ENCODE data around the gene PLEKHD1. TPM values are rescaled to one million over a fixed set of nuclear protein-coding genes. Genes with fewer than 3 reads are reported as not detected.

PLEKHD1 gene
- total RNA-seq, 2 donors from 2014 or later = not detected

- DNase-seq (ENCODE audit: low spot score) = no peak
Measured at GRCh38 chr14:69500096-69500495, 15.6 kb downstream of the PLEKHD1 start.

DNA sequence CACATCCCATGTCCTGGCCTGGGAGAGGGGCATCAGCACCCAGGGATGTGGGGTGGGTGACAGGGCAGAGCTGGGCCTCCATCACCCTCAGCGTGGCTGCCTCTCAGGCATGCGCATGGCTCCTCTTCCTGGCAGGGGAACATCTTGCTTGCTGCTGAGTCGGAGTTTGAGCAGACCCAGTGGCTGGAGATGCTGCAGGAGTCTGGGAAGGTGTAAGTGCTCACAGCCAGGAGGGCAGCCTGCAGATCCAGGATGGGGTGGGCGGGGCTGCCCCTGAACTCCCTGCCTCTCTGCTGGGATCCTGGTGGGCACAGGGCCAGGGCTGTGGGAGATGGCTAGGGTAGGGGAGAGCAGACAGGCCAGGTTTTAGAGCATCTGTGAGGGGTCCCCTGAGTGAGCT is 16.2 kb downstream of the PLEKHD1 start:
- no peak overlapping the region for H3K4me3 ChIP-seq
- no peaks in the 10 kb centered on the region for H3K9me3 ChIP-seq
- peak overlapping the region in 1 of 2 donors; percentile 12 for H3K27ac ChIP-seq
- DNase-seq (ENCODE audit: low spot score) = no peak
- H3K36me3 ChIP-seq = no peaks in the 10 kb centered on the region
- H3K27me3 ChIP-seq = no peaks in the 10 kb centered on the region
- no peak for TF ChIP-seq CTCF (IDR thresholded peaks at IDR 0.05)
- H3K4me1 ChIP-seq = peaks cover 0 to 17% of the 10 kb centered on the region in 2 donors

More at GRCh38 chr14:69500096-69500495, 15.6 kb downstream of the PLEKHD1 start:
- Histone ChIP-seq H3K36me3 (no peaks in the 10 kb centered on the region), H3K9me3 (no peaks in the 10 kb centered on the region), H3K27ac (no peak overlapping the region), H3K27me3 (no peaks in the 10 kb centered on the region), H3K4me3 (no peak overlapping the region), H3K4me1 (peaks cover 0 to 17% of the 10 kb centered on the region in 2 donors)
- TF ChIP-seq CTCF (IDR thresholded peaks at IDR 0.05) = no peak

GRCh38 chr14:69501423-69501838 is 16.9 kb downstream of the PLEKHD1 start:
- Histone ChIP-seq H3K27ac (peak overlapping the region in 1 of 2 donors; percentile 12), H3K4me1 (peaks cover 0 to 17% of the 10 kb centered on the region in 2 donors), H3K4me3 (no peak overlapping the region), H3K9me3 (no peaks in the 10 kb centered on the region), H3K36me3 (no peaks in the 10 kb centered on the region), H3K27me3 (no peaks in the 10 kb centered on the region)
- no peak for DNase-seq (ENCODE audit: low spot score)
- no peak for TF ChIP-seq CTCF (IDR thresholded peaks at IDR 0.05)

- no peak for TF ChIP-seq CTCF (IDR thresholded peaks at IDR 0.05)
- H3K4me3 ChIP-seq = no peak overlapping the region
- no peak overlapping the region for H3K27ac ChIP-seq
- no peaks in the 10 kb centered on the region for H3K36me3 ChIP-seq
- no peak for DNase-seq (ENCODE audit: low spot score)
- H3K9me3 ChIP-seq = no peaks in the 10 kb centered on the region
- H3K4me1 ChIP-seq = peaks cover 0 to 17% of the 10 kb centered on the region in 2 donors
- no peaks in the 10 kb centered on the region for H3K27me3 ChIP-seq
Measured at GRCh38 chr14:69504775-69505174, 20.2 kb downstream of the PLEKHD1 start.

GRCh38 chr14:69505338-69506240 is 21.1 kb downstream of the PLEKHD1 start:
- H3K27me3 ChIP-seq = no peaks in the 10 kb centered on the region
- no peak for DNase-seq (ENCODE audit: low spot score)
- no peak for TF ChIP-seq CTCF (IDR thresholded peaks at IDR 0.05)
- no peaks in the 10 kb centered on the region for H3K9me3 ChIP-seq
- no peak overlapping the region for H3K27ac ChIP-seq
- H3K4me3 ChIP-seq = no peak overlapping the region
- peaks cover 0 to 17% of the 10 kb centered on the region in 2 donors for H3K4me1 ChIP-seq
- H3K36me3 ChIP-seq = no peaks in the 10 kb centered on the region

Measured in right atrium auricular region (tissue), 2 donors.